GM10266 (cell line): ENCODE measurements around the gene MRPL37.

Source experiments
- DNase-seq: peaks from one replicate; pipeline ENCODE4 v3.0.0; 2012; ENCODE audit errors: extremely low spot score
- TF ChIP-seq, protein P1 (sequence below): IDR thresholded peaks from 2 replicates; pipeline ENCODE4 v1.5.1; 2012; ENCODE audit warnings: mild to moderate bottlenecking, low read depth; ENCODE audit not compliant: control insufficient read depth, insufficient read depth; ENCODE audit errors: missing control alignments

Gene MRPL37

GRCh38 chr1:54241364-54241763, 41.4 kb downstream of the MRPL37 start:
- no peak for DNase-seq
- TF ChIP-seq, protein P1, sequence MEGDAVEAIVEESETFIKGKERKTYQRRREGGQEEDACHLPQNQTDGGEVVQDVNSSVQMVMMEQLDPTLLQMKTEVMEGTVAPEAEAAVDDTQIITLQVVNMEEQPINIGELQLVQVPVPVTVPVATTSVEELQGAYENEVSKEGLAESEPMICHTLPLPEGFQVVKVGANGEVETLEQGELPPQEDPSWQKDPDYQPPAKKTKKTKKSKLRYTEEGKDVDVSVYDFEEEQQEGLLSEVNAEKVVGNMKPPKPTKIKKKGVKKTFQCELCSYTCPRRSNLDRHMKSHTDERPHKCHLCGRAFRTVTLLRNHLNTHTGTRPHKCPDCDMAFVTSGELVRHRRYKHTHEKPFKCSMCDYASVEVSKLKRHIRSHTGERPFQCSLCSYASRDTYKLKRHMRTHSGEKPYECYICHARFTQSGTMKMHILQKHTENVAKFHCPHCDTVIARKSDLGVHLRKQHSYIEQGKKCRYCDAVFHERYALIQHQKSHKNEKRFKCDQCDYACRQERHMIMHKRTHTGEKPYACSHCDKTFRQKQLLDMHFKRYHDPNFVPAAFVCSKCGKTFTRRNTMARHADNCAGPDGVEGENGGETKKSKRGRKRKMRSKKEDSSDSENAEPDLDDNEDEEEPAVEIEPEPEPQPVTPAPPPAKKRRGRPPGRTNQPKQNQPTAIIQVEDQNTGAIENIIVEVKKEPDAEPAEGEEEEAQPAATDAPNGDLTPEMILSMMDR, result no peak

- no peak for DNase-seq
- TF ChIP-seq, protein P1, result no peak
Observed at GRCh38 chr1:54243022-54243421, 43.1 kb downstream of the MRPL37 start.

GRCh38 chr1:54244655-54245054, 44.7 kb downstream of the MRPL37 start:
- no peak for DNase-seq
- TF ChIP-seq, protein P1, result no peak

DNA sequence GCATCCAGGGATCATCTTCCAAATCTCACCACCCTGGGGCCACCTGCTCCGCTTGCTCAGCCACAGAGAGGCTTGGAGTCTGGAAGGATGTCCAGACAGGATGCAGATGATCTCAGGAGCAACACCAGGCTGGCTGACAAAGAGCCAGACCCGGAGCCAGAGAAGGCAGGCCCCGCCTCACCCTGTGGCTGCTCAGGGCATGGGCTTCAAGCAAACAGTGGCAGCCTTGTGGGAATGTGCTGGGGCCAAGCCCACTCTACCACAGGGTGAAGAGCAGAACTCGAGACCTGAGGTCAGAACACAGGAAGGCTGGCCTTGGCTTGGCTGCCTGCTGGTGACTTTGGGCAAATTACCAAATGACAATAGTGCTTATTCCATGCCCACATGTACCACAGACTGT, 45.5 kb downstream of the MRPL37 start:
- DNase-seq, result no peak
- TF ChIP-seq, protein P1, result no peak

DNA sequence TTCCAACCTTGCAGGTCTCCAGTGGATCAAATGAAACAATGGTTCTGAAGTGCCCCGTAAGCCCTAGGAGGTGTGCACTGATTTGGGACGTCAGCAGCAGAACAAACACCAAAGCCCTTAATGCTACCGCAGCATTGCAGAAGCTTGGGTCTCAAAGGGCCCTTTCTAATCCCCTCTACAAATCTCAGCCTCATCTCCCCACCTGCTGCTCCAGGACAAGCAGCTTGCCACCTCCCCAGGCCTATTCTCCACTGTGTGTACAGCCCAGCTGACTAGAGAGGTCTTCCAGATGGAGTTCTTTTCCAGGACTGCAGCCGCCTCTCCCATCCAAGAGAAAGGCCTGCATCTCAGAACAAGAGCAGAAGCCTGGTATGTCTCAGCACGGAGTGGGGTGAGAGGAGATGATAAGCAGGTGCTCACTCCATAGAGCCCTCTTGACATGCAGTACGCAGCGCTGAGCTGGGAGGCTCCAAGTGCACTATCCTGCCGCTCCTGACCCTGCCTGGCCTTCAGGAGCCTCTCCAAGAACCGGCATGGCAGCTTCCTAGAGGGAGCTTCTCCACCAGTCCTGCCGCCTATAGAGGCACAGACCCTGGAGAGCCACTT, 46.3 kb downstream of the MRPL37 start:
- TF ChIP-seq, protein P1, result no peak
- DNase-seq, result no peak

- no peak for DNase-seq
- TF ChIP-seq, protein P1, result no peak
Observed at GRCh38 chr1:54247863-54248515, 48.0 kb downstream of the MRPL37 start.

- no peak for DNase-seq
- TF ChIP-seq, protein P1, result no peak
Observed at GRCh38 chr1:54248966-54249365, 49.0 kb downstream of the MRPL37 start.
